ENCODE measurements around the gene MED12.

- TF ChIP-seq POLR2A (IDR thresholded peaks at IDR 0.05): no peak
- no peak for TF ChIP-seq CTCF (IDR thresholded peaks at IDR 0.05)
Observed at GRCh38 chrX:71118985-71119535, 664 bp downstream of the MED12 start.
